Thyroid gland (tissue), 4 donors: ENCODE results near the gene GTF3C5. TPM values are rescaled to one million over a fixed set of nuclear protein-coding genes. Genes with fewer than 3 reads are reported as not detected.
A peak's percentile ranks its signal among the peaks of the same experiment; 100 is the strongest.

Experiments
- DNase-seq, 2 donors: peaks; one replicate each; pipeline ENCODE4 v3.0.0-alpha.2; 2019
- H3K27ac ChIP-seq, 3 donors: fragments of 200-600 bp; sonication (generic); 1 replicate in 2 of 3; 2 replicates in 1 of 3; pipeline ENCODE4 v1.5.1; 2016 to 2019; ENCODE audit warnings: mild to moderate bottlenecking in 1 of 3, moderate library complexity in 1 of 3
- H3K27me3 ChIP-seq: fragments of 200-600 bp; sonication (generic); one replicate; pipeline ENCODE4 v1.5.1; 2019
- H3K36me3 ChIP-seq, 2 donors: fragments of 200-600 bp; sonication (generic); one replicate each; pipeline ENCODE4 v1.5.1; 2016 to 2019
- H3K4me1 ChIP-seq, 2 donors: fragments of 200-600 bp; sonication (generic); one replicate each; pipeline ENCODE4 v1.5.1; 2017 to 2019
- H3K4me3 ChIP-seq, 3 donors: fragments of 200-600 bp; sonication (generic); replicated peaks in 1 of 3; 1 replicate in 2 of 3; 2 replicates in 1 of 3; pipeline ENCODE4 v1.5.1; 2016; ENCODE audit warnings: mild to moderate bottlenecking in 1 of 3
- H3K9me3 ChIP-seq: fragments of 200-600 bp; sonication (generic); one replicate; pipeline ENCODE4 v1.5.1; 2017
- POLR2A ChIP-seq, 2 donors: fragments of 450-650 bp; IDR thresholded peaks; one replicate each; pipeline ENCODE4 v1.6.1; 2017; ENCODE audit warnings: antibody characterized with exemption in 2 of 2, mild to moderate bottlenecking in 2 of 2, moderate library complexity in 1 of 2
- WGBS, 2 donors: methylation state at CpG; one replicate each; pipeline ENCODE4 v1.1.5; 2017; 5-methylcytosine and 5-hydroxymethylcytosine counted together
- intact Hi-C: fragments of 100-400 bp; cut with DNase I; formaldehyde crosslinking; loops from one replicate; pipeline ENCODE4 v1.15.1; 2023
- total RNA-seq, 4 donors: library from RNA; depleted of rRNA; stranded (reverse); fragments of >200 nt; gene quantifications; one replicate each; pipeline ENCODE4 v1.2.3, GENCODE V29; 2016
- TF ChIP-seq, protein P1 (sequence below), 6 experiments: fragments of 200-600 bp in 3 of 6; fragments of 450-650 bp in 3 of 6; sonication (generic) in 3 of 6; IDR thresholded peaks; one replicate each; pipeline ENCODE4 v1.5.1; 2016 to 2019; ENCODE audit warnings: antibody characterized with exemption in 6 of 6, mild to moderate bottlenecking in 2 of 6, inconsistent platforms in 1 of 6, moderate library complexity in 1 of 6

GTF3C5 gene
- total RNA-seq, 4 donors from 2014 or later = 49.3 to 69.0 (median 56.8) TPM

DNA sequence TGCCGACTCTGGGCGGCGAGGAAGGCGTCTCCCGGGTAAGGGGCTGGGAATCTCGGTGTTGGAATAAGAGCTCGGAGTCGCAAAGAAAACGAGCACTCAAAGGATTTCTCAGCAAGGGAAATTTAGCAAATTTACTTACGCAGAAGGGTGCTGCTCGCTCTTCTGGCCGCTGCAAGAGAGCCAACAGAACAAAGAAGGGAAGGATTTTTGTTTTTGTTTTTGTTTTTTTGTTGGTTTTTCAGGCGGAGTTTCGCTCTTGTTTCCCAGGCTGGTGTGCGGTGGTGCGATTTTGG is 279 bp downstream of the GTF3C5 start:
- Histone ChIP-seq H3K9me3 (no peaks in the 10 kb centered on the region), H3K4me3 (peak overlapping the region; percentile 80 to 98 (median 83)), H3K36me3 (no peaks in the 10 kb centered on the region), H3K27me3 (no peaks in the 10 kb centered on the region), H3K27ac (peak overlapping the region; percentile 55 to 84 (median 73)), H3K4me1 (peaks cover 20 to 26% of the 10 kb centered on the region in 2 donors)
- 1 to 2% methylated on average over 16 of the region's 16 CpGs for WGBS, 2 donors
- DNase-seq = no peak
- no peak for TF ChIP-seq POLR2A (IDR thresholded peaks at IDR 0.05)
- TF ChIP-seq, protein P1, sequence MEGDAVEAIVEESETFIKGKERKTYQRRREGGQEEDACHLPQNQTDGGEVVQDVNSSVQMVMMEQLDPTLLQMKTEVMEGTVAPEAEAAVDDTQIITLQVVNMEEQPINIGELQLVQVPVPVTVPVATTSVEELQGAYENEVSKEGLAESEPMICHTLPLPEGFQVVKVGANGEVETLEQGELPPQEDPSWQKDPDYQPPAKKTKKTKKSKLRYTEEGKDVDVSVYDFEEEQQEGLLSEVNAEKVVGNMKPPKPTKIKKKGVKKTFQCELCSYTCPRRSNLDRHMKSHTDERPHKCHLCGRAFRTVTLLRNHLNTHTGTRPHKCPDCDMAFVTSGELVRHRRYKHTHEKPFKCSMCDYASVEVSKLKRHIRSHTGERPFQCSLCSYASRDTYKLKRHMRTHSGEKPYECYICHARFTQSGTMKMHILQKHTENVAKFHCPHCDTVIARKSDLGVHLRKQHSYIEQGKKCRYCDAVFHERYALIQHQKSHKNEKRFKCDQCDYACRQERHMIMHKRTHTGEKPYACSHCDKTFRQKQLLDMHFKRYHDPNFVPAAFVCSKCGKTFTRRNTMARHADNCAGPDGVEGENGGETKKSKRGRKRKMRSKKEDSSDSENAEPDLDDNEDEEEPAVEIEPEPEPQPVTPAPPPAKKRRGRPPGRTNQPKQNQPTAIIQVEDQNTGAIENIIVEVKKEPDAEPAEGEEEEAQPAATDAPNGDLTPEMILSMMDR (IDR thresholded peaks at IDR 0.05) = no peak
- intact Hi-C loops = loop anchor here (10.0 kb wide), 1 partner anchor 324 kb away; the partner anchor contains the start of genes SURF1 and SURF2

- Histone ChIP-seq H3K4me3 (peak overlapping the region; percentile 80 to 98 (median 83)), H3K27me3 (no peaks in the 10 kb centered on the region), H3K27ac (peak overlapping the region in 1 of 3 donors; percentile 55), H3K4me1 (peaks cover 20 to 26% of the 10 kb centered on the region in 2 donors), H3K9me3 (no peaks in the 10 kb centered on the region), H3K36me3 (no peaks in the 10 kb centered on the region)
- WGBS, 2 donors = 62 to 69% methylated on average over 10 of the region's 10 CpGs
- DNase-seq = no peak
- intact Hi-C loops = loop anchor here (10.0 kb wide), 1 partner anchor 323 kb away; the partner anchor contains the start of genes SURF1 and SURF2
- no peak for TF ChIP-seq POLR2A (IDR thresholded peaks at IDR 0.05)
- TF ChIP-seq, protein P1 (IDR thresholded peaks at IDR 0.05) = no peak
Observed at GRCh38 chr9:133031496-133031911, 707 bp downstream of the GTF3C5 start.

DNA sequence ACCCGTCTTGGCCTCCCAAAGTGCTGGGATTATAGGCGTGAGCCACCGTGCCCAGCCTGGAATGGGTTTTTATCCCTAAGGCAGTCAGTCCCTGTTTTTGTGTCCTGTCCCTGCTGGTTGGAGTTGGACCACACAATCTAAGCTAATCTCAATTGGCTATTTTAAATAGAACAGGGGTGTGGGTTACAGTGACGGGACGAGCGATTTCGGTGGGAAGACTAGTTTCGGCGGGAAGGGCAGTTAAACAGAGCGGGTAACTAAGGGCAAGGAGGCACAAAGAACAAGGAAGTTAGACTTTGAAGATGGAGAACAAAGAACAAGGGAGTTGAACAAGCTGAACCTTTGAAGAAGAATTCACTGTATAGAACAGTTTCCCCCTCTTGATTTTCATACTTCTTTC is 1.4 kb downstream of the GTF3C5 start:
- TF ChIP-seq, protein P1 (IDR thresholded peaks at IDR 0.05) = no peak
- TF ChIP-seq POLR2A (IDR thresholded peaks at IDR 0.05) = no peak
- H3K36me3 ChIP-seq = no peaks in the 10 kb centered on the region
- no peaks in the 10 kb centered on the region for H3K9me3 ChIP-seq
- intact Hi-C loops = loop anchor here (10.0 kb wide), 1 partner anchor 323 kb away; the partner anchor contains the start of genes SURF1 and SURF2
- peaks cover 20 to 26% of the 10 kb centered on the region in 2 donors for H3K4me1 ChIP-seq
- no peaks in the 10 kb centered on the region for H3K27me3 ChIP-seq
- H3K27ac ChIP-seq = no peak overlapping the region
- WGBS, 2 donors = 93 to 95% methylated on average over 10 of the region's 10 CpGs
- H3K4me3 ChIP-seq = no peak overlapping the region
- DNase-seq = no peak

GRCh38 chr9:133035669-133036068 is 4.9 kb downstream of the GTF3C5 start:
- H3K27me3 ChIP-seq = no peaks in the 10 kb centered on the region
- H3K4me3 ChIP-seq = no peak overlapping the region
- H3K9me3 ChIP-seq = no peaks in the 10 kb centered on the region
- 86 to 87% methylated on average over 6 of the region's 6 CpGs for WGBS, 2 donors
- intact Hi-C loops = loop anchor here (10.0 kb wide), 1 partner anchor 319 kb away; the partner anchor contains the start of genes SURF1 and SURF2
- no peak for DNase-seq
- no peak overlapping the region for H3K27ac ChIP-seq
- TF ChIP-seq, protein P1 (IDR thresholded peaks at IDR 0.05) = no peak
- TF ChIP-seq POLR2A (IDR thresholded peaks at IDR 0.05) = no peak
- peaks cover 12 to 16% of the 10 kb centered on the region in 2 donors for H3K4me1 ChIP-seq
- no peaks in the 10 kb centered on the region for H3K36me3 ChIP-seq

- intact Hi-C loops = loop anchor here (10.0 kb wide), 1 partner anchor 317 kb away; the partner anchor contains the start of genes SURF1 and SURF2
- 91 to 93% methylated on average over 25 of the region's 25 CpGs for WGBS, 2 donors
Observed at GRCh38 chr9:133037775-133038515, 7.1 kb downstream of the GTF3C5 start.

More at GRCh38 chr9:133037775-133038515, 7.1 kb downstream of the GTF3C5 start:
- no peaks in the 10 kb centered on the region for H3K9me3 ChIP-seq
- no peaks in the 10 kb centered on the region for H3K4me1 ChIP-seq
- H3K27ac ChIP-seq = no peak overlapping the region
- TF ChIP-seq, protein P1 (IDR thresholded peaks at IDR 0.05) = no peak
- no peak for TF ChIP-seq POLR2A (IDR thresholded peaks at IDR 0.05)
- no peak for DNase-seq
- peaks cover 8 to 12% of the 10 kb centered on the region in 2 donors for H3K36me3 ChIP-seq
- H3K27me3 ChIP-seq = no peaks in the 10 kb centered on the region
- H3K4me3 ChIP-seq = no peak overlapping the region
